Measurements from ENCODE around the gene FAM204A.

The FAM204A gene

DNA sequence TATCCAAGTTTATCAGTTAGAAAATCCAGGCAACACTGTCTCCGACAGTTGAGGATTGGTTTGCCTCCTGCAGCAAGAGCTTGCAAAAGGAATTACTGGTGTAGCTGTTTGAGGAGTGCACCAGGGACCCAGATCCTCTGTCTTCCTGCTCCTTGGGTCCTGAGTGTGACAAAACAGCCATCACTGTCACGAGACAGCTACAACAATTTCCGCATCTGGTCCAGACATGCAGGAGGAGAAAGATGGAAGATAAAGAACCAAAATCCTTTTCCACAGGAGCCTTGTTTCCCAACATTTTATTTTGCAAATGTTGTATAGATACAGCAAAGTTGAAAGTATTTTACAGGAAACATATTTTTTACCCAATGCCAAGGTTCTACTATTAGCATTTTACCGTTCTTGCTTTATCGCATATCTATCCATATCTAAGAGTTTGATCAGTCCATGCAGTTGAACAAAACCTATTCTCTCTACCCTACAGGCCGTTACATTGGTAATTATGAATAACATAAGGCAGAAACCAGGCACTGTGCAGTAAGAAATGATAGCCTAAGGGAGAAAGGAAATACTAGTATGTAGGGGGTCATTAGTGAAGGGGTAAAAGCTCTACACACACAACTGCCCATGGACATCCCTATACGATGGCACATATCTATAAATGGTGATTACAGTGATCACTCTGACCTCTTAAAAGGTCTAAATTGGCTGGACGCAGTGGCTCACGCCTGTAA is 54.9 kb downstream of the FAM204A start:
- no peak for DNase-seq (ENCODE audit: extremely low read depth, low read depth)

DNA sequence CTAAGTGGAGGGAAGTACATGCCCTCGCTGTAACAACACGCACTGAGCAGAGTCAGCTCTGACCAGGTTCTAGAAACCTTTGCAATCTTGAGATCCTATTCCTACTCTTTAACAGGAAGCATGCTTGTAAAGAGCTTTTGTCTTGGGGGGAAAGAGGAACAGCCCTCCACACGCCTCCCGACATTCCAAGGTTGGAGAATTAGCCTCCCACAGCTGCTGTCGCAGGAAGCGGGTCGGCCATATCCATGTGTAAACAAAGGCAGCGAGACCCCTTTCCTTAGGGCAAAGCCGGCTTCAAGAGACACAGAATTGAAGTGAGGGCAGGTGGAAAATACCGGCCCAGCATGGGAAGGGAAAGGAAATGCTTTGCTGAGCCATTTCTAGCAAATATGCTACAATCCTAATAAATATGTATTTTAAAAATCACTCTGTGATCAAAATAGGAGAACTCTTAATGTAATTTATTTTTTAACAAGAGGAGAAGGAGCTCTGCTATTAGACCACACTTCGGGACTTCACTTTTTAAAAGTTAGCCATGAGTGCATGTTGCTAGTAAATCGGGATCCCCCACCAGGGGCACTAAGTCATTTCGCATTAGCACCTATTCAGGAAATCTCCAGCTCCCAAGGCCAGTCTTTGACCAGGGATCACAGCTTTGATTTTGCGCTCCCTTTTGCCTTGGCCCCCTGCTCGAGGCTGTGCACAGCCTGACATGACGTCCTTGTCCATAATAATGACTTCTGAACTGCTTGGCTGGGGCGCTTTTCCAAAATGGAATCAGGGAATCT is 55.9 kb downstream of the FAM204A start:
- TF ChIP-seq, protein P1, sequence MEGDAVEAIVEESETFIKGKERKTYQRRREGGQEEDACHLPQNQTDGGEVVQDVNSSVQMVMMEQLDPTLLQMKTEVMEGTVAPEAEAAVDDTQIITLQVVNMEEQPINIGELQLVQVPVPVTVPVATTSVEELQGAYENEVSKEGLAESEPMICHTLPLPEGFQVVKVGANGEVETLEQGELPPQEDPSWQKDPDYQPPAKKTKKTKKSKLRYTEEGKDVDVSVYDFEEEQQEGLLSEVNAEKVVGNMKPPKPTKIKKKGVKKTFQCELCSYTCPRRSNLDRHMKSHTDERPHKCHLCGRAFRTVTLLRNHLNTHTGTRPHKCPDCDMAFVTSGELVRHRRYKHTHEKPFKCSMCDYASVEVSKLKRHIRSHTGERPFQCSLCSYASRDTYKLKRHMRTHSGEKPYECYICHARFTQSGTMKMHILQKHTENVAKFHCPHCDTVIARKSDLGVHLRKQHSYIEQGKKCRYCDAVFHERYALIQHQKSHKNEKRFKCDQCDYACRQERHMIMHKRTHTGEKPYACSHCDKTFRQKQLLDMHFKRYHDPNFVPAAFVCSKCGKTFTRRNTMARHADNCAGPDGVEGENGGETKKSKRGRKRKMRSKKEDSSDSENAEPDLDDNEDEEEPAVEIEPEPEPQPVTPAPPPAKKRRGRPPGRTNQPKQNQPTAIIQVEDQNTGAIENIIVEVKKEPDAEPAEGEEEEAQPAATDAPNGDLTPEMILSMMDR (IDR thresholded peaks at IDR 0.05; ENCODE audit: low read depth, low read length): no peak
- no peak for DNase-seq (ENCODE audit: extremely low read depth, low read depth)

More for the DNA sequence above, 54.9 kb downstream of the FAM204A start:
- TF ChIP-seq, protein P1 (IDR thresholded peaks at IDR 0.05; ENCODE audit: low read depth, low read length): no peak

DNA sequence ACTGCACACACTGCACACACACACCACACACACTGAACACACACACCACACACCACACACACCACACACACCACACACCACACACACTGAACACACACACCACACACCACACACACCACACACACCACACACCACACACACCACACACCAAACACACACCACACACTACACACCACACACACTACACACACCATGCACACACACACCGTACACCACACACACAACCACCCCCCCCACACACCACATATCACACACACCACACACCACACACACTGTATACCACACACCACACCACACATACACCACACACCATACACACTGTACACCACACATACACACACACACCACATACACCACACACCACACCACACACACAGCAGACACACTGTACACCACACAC is 59.5 kb downstream of the FAM204A start:
- DNase-seq (ENCODE audit: extremely low read depth, low read depth): no peak
- TF ChIP-seq, protein P1 (IDR thresholded peaks at IDR 0.05; ENCODE audit: low read depth, low read length): no peak

DNA sequence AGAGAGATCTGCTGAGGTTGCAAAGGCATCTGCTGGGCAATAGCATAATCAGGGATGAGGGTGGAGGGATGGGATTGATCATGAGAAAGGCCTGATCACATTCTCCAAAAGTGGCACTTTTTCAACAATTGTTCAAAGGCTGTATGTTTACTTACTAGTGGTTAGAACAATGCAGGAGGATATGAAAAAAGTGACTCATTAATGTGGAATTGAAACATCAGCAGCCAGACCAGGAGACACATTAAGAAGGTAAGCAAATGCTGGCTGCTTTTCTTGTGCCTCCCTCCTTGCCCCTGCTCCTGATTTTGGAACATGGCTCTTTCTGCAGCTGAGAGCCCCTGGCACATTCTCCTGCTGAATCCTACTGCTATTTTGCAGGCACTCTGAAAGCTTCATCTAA is 63.5 kb downstream of the FAM204A start:
- no peak for DNase-seq (ENCODE audit: extremely low read depth, low read depth)

DNA sequence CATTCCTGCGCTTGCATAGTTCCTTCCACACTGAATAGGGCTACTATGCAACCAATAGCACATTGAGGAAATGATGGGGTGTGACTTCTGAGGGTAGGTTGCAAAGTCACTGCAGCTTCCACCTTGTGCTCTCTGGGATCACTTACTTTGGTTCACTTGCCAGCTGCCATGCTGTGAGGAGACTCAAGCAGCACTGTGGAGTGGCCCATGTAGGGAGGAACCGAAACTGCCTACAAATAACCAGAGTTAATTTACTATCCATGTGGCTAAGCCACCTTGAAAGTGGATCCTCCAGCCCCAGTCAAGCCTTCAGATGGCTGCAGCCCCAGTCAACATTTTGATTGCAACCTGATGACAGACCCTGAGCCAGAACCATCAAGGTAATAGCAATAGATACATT is 64.3 kb downstream of the FAM204A start:
- no peak for DNase-seq (ENCODE audit: extremely low read depth, low read depth)
- TF ChIP-seq, protein P1 (IDR thresholded peaks at IDR 0.05; ENCODE audit: low read depth, low read length): no peak

More for the DNA sequence above, 63.5 kb downstream of the FAM204A start:
- TF ChIP-seq, protein P1 (IDR thresholded peaks at IDR 0.05; ENCODE audit: low read depth, low read length): no peak

DNA sequence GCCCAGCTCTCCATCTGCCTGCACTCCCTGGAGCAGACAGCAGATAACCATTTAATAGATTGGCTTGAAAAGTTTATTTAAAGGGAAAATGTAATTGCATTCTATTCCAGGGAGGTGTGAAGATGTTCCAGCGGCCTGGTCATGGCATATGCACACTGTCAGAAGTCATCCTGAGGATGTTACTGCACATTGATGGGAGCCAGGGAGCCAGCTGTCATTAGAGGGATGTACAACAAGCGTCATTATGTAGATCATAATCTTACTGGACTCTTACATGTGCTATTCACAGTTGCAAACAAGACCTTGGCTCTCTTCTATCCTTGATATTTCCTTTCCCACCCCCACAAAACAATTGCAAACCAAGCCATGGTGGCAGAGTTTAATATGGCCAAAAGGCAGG is 65.4 kb downstream of the FAM204A start:
- TF ChIP-seq, protein P1 (IDR thresholded peaks at IDR 0.05; ENCODE audit: low read depth, low read length): no peak
- no peak for DNase-seq (ENCODE audit: extremely low read depth, low read depth)

DNA sequence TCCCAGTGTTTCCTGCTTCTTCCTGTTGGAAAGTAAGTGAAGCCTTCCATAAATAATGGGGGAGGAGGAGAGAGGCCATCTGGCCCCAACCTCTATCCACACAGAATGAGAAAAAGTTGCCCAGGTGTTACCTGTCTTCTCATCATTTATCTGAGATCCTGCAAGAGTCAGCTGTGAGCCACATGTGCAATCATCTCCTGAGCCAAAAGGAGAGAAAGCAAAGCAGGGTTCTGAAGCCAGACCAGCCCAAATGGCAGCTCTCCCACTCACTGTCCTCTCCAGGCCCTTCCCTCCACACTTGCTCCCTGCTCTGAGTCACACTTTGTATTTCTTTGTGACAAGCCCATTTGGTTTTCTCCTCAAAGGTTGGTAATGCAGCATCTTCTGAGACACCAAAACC is 65.9 kb downstream of the FAM204A start:
- no peak for DNase-seq (ENCODE audit: extremely low read depth, low read depth)
- TF ChIP-seq, protein P1 (IDR thresholded peaks at IDR 0.05; ENCODE audit: low read depth, low read length): no peak

Data from AG09319 (cell line).